Left lung (tissue), 10 donors: ENCODE results near the gene LDLRAD2. TPM values are rescaled to one million over a fixed set of nuclear protein-coding genes. Genes with fewer than 3 reads are reported as not detected.

Source experiments
- ATAC-seq: fragments of 200-7000 bp; cut with Tn5 transposase; one replicate; pipeline ENCODE4 v1.9.1; 2020; ENCODE audit warnings: moderate library complexity
- DNase-seq, 4 donors: peaks; one replicate each; pipeline ENCODE4 v3.0.0-alpha.2; 2013 to 2020
- H3K27ac ChIP-seq, 2 donors: fragments of 200-600 bp; sonication (generic) in 1 of 2; one replicate each; pipeline versions ENCODE4 v1.5.0 to v1.8.0; 2020 to 2021
- H3K27me3 ChIP-seq, 2 donors: fragments of 200-600 bp; sonication (generic) in 1 of 2; one replicate each; pipeline versions ENCODE4 v1.5.0 to v1.8.0; 2020 to 2021
- H3K36me3 ChIP-seq, 2 donors: fragments of 200-600 bp; sonication (generic) in 1 of 2; one replicate each; pipeline versions ENCODE4 v1.5.0 to v1.8.0; 2020 to 2021
- H3K4me1 ChIP-seq, 2 donors: fragments of 200-600 bp; one replicate each; pipeline ENCODE4 v1.8.0; 2021
- H3K4me3 ChIP-seq, 2 donors: fragments of 200-600 bp; sonication (generic) in 1 of 2; one replicate each; pipeline versions ENCODE4 v1.5.0 to v1.8.0; 2020 to 2021; ENCODE audit warnings: mild to moderate bottlenecking in 1 of 2
- H3K9me3 ChIP-seq, 2 donors: fragments of 200-600 bp; sonication (generic) in 1 of 2; one replicate each; pipeline versions ENCODE4 v1.5.0 to v1.8.0; 2020 to 2021
- CTCF ChIP-seq, 2 donors: fragments of 200-600 bp; sonication (generic) in 1 of 2; IDR thresholded peaks; one replicate each; pipeline versions ENCODE4 v1.5.0 to v1.8.0; 2021; ENCODE audit warnings: antibody characterized with exemption in 2 of 2
- intact Hi-C, 2 donors: fragments of 100-400 bp; cut with DNase I; formaldehyde crosslinking; loops; one replicate each; pipeline versions ENCODE4 v1.11.2 to v1.14.2; 2022
- polyA plus RNA-seq, 6 donors: library from polyadenylated mRNA; unstranded; fragments of 120-200 nt; gene quantifications; one replicate each; pipeline ENCODE4 v1.2.1, GENCODE V29; 2013; ENCODE audit not compliant: insufficient read length in 6 of 6
- total RNA-seq, 2 donors: library from RNA; stranded (reverse); fragmentation: NEBNext Ultra II Directional; extraction: Animal tissue kit (Norgen Biotek cat#: 25700); gene quantifications; one replicate each; pipeline ENCODE4 v1.2.1, GENCODE V29; 2021
- donor health status: DM: no; HTN: yes; CAD: no.
- donor health status: DM: no; HTN: no; CAD: no.

Gene LDLRAD2
- total and polyA plus RNA-seq, 8 donors, result 0.10 to 5.9 (median 5.1) TPM

DNA sequence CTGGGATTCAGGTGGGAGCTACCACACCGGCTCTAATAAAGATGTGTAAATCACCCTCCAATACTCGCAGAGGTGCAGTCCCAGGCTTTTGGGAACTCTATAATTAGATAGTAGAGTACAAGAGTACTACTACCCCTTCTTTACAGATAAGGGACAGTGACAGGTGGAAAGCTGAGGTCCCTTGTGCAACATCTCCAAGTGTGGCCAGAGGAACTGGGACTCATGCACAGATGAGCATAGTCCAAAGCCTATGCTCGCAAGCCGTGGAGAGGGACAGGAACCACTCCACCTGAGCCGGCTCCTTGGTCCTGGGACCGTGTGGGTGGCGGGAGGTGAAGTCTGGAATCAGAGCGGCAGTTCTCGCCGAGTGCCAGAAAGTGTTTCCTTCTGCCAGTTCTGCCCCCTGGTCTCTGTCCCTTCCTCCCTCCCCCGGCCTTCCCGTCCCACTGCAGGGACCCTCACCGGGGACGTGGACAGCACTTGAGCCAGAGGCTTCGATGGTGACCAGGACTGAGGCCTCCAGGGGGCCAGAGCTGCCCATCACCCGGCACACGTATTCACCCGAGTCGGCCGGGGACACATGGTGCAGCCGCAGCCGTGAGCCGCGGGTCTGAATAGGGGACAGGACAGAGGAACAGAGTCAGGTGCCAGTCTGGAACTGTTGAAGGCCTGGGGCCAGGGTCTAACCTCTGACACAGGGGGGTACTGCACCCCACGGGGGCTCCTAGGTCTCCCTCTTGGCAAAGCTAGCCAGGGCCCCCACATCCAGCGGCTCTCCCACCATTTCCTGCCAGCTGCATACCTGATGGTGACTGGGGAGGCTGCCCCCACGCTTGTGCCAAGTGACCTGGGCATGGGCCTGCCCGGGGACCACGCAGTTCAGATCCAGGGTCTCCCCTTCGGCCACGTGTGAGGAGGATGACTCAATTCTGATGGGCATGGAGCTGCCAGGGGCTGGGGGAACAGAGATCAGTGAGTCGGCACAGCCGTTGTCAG is 33.9 kb downstream of the LDLRAD2 start:
- Histone ChIP-seq H3K4me1 (no peaks in the 10 kb centered on the region), H3K36me3 (peaks cover 0 to 99% of the 10 kb centered on the region in 2 donors), H3K27ac (no peak overlapping the region), H3K4me3 (no peak overlapping the region), H3K9me3 (no peaks in the 10 kb centered on the region), H3K27me3 (no peaks in the 10 kb centered on the region)
- peak in 1 of 4 donors; percentile 68 for DNase-seq
- no peak for TF ChIP-seq CTCF (IDR thresholded peaks at IDR 0.05)
- intact Hi-C loops, result no loop called here
- no peak for ATAC-seq

GRCh38 chr1:21847223-21848205 is 35.4 kb downstream of the LDLRAD2 start:
- Histone ChIP-seq H3K36me3 (peaks cover 0 to 99% of the 10 kb centered on the region in 2 donors), H3K9me3 (no peaks in the 10 kb centered on the region), H3K4me1 (no peaks in the 10 kb centered on the region), H3K4me3 (no peak overlapping the region), H3K27ac (no peak overlapping the region), H3K27me3 (no peaks in the 10 kb centered on the region)
- DNase-seq, result peak in 1 of 4 donors; percentile 75
- intact Hi-C loops, result no loop called here
- TF ChIP-seq CTCF (IDR thresholded peaks at IDR 0.05), result no peak
- ATAC-seq, result no peak

GRCh38 chr1:21848524-21849174 is 36.6 kb downstream of the LDLRAD2 start:
- Histone ChIP-seq H3K27me3 (no peaks in the 10 kb centered on the region), H3K27ac (no peak overlapping the region), H3K4me1 (no peaks in the 10 kb centered on the region), H3K4me3 (no peak overlapping the region), H3K36me3 (peaks cover 0 to 99% of the 10 kb centered on the region in 2 donors), H3K9me3 (no peaks in the 10 kb centered on the region)
- ATAC-seq (no peak), DNase-seq (no peak)
- intact Hi-C loops, result no loop called here
- no peak for TF ChIP-seq CTCF (IDR thresholded peaks at IDR 0.05)

DNA sequence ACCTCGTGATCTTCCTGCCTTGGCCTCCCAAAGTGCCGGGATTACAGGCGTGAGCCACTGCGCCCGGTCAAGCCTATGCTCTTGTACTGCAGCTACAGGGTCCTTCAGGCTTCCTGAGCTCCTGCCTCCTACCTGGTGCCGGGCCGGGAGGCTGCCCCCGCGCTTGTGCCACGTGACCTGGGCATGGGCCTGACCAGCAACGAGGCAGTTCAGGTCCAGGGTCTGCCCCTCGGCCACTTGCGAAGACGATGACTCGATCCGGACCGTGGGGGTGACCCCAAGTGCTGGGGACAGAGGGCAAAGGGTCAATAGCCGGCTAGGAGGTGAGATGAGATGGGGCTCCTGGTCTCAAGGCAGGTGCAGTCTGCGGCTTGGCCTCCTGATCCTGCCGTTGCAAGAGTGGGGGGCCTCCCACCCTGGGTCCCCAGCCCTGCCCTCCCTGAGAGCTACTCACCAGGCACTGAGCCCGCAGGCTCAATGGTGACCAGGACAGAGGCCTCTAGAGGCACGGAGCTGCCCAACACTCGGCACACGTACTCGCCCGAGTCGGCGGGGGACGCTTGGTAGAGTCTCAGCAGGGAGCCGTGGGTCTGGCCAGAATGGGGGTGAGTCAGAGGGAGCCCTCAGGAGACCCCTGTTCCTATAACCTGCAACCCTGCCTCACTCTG is 38.0 kb downstream of the LDLRAD2 start:
- Histone ChIP-seq H3K27me3 (no peaks in the 10 kb centered on the region), H3K4me1 (no peaks in the 10 kb centered on the region), H3K4me3 (no peak overlapping the region), H3K36me3 (peaks cover 0 to 99% of the 10 kb centered on the region in 2 donors), H3K9me3 (no peaks in the 10 kb centered on the region), H3K27ac (no peak overlapping the region)
- DNase-seq (peak in 1 of 4 donors; percentile 71), ATAC-seq (no peak)
- intact Hi-C loops, result no loop called here
- TF ChIP-seq CTCF (IDR thresholded peaks at IDR 0.05), result no peak
